NCI-H2107 (cell line): ENCODE measurements around the gene TSC22D3.

Experiments
- DNase-seq: peaks from one replicate; lab custom pipeline; 2025; lab: John Stamatoyannopoulos, UW

Gene TSC22D3

DNA sequence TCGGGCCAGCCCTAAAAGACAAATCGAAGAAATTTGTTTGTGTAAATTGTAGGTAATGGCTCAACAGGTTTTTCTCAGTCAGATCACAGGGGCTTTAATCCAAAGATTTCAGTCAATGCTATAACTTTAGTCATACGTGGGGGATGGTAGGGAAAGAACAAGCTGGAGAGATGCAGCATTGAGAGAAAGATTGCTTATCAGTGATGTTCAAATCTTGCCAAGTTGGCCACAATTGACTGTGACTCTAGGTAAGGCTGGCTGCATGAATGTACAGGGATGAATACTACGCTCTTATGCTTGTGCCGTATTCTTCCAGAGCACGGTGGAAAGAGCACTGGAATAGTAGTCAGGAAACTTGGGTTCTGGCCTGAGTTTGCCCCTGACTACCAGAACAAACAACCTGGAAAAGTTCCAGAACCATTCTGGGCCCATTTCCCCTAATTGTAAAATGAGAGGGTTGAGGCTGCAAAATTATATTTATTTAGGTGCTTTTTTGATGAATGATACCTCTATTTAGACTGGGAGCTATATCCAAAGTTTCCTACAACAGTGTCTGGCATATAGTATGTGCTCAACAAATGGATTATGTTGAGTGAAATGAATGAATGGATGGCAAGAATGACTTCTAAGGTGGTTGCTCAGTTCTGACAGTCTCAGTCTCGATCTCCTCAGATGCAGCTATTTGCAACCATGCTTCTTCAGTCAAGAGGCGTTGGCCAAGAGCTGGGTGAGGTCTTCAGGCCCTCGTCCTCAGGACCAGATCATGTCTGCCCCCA lies 44.4 kb downstream of the TSC22D3 start:
- DNase-seq = no peak

DNA sequence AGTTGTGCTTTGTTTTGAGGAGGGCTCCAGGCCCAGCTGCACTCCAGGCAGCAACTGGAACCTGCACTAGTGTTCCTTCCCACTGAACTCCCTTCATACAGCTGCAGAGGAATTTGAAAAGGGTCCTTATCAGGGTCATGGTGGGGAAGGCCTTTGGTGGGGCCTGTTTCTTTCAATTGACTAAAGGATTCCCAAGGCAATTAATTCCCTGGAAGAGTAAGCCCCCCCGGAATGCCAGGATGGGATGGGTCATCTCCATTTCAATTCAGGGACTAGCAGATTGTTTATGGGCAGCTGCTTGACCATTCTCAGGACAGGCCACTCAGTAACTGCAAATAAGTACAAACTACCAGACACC lies 45.3 kb downstream of the TSC22D3 start:
- DNase-seq = no peak

DNA sequence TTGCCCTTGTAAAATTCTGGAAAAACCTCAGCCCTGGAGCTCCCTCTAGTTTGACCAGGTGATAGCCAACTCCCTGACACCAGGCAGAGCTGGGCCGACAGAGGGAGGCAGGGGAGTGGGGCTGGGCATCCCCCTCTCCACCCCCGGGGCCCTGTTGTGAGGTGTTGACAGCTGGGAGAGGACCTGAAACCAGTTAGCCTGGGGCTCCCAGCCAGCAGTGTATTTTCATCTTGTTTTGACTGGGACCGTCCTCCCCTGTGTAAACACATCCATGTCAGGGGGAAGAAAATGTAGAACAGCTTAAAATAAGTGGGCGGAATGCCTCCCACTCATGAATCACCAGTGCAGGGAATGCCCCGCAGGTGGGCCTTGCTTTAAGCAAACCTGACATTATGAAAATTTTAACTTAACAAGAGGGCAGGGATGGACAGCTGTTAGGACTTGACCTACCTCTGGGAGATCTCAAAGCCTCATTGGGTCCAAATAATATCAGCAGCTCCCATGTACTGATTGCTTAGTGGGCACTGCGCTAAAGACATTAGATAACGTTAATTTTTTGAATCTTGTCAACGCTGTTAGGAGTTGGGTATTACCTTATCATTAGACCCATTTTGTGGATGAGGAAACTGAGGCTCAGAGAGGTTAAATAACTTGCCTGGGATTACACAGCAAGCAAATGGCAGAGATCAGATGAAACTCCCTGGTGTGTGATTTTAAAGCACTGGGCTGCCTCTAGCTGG lies 45.9 kb downstream of the TSC22D3 start:
- no peak for DNase-seq

DNA sequence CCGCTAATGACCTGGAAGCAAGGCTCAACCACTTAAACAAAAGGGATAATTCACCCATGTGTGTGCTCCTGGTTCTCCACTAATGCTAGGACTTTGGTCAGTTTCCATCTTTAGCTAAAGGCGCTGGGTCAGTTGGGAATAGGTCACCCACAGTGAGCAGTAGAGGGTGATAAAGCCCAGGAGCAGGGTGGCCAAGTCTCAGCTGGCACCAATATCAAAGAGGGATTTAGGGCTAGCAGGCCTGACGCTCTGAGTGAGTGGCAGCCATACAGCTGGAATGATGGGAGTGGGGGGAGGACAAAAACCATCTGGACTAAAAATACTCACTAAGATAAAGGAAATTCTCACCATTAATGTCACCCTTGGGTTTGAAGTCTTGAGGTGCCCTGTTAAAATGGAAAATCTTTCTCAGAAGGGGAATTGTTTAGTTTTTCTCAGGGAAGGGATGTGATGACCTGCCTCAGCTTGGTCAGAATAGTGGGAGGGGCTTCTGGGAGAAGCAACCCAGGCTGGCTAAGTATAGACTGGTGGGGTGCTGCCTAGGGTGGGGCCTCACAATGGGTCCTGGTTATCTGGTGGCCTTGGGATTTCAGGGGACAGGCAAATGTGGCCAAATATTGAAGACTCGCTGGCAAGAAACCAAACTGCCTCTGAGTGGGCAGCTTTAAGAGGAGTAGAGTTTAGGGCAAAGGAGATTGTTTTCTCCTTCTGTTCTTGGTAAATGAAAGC lies 47.1 kb downstream of the TSC22D3 start:
- DNase-seq = no peak

DNA sequence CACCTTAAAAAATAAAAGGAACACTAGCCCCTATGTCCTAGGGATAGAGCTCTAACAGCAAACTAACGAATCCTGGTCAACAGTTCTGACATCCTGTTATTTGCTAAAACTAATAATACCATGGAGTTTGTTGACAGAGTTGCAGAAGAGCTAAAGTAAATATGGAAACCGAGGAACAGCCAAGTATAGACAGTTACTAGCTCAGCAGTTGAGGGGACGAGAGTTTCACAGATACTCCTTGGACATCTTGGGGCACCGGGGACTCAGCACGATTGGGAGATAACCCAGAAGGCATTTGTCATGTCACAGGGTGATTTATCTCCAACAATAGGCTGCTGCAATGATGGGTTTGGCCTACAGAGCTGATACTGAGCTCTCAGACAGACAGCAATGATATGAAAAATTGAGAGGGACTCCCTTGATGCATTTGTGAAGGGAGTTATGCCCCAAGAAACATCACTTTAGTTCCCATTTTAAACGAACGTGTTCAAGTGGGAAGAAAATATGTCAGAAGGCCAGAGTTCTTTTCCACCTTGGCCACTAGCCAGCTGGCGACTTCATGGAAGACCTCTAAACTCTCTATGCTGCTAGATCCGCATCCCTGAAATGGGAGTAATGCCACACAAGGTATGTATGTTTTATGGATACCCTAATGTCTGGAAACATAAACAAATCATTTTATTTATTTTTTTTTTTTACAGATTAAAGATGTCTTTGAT lies 48.6 kb downstream of the TSC22D3 start:
- no peak for DNase-seq

DNA sequence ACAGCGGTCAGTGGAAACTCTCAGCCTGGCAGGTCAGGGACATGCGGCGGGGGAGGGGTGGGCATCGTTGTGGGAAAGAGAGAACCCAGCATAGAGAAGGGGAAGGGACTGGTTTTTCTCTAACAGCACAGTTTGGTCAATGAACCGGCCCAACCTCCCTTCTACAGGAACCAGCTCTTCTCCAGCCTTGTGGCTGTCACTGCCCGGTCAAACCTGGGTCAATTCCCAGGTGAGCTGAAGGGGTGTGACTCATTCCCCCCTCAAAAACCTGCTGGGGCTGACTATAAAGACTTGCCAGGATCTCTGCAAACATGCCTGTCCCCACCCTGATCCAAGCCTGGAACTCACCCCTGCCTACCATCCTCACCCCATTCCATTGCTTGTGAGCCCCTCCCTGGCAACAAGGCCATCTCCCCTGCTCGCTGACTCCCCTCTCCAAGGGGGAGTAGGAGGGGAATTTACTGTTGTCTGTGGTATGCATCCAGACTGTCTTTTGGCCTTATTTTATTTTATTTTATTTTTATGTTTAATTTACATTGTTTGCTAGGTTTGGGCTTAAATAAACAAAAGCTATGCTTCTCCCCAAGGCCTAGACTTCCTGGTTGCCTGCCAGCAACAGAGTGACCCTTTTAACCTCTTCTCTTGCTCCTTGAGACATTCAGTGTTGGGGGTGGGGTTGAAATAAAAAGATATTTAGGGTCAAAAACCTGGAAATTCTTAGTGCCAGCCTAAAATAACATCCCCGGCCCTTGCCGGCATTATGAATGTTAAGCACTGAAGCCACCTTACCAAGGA lies 49.6 kb downstream of the TSC22D3 start:
- no peak for DNase-seq

DNA sequence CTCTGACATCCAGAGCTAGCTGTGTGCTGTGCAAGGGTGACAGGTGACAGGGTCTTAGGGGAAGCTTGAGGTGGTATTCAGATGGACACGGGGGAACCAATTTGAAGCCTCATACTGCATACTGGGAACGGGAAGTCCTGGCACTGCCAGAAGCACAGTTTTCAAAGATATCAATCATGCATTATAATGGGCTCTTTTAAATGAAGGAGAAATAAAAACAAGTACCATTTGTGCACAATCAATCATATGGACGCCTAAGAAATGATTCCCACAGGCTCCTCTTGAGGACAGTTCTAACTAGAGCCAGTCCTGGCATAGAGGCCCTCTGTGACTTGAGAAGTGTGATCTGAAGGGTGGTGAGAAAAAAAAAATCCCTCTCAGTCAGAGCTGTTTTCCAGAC lies 50.9 kb downstream of the TSC22D3 start:
- no peak for DNase-seq

DNA sequence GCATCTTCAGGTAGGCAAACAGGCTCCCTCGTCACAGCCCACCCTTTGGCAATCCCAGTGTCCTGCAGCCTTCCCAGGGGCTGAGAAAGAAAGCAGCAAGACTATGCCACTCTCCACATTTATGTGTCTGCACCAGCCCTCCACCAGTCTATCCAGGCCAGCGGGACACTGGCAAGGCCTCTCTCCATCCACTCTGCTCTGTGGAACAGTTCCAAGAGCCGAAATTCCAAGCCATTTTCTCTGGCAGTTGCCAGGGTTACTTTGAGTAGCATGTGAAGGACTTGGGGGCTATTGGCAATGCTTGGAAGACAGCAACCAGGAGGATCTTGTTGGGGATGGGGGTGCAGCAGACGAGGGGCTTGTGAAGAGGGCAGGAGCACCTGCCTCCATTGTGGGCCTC lies 52.1 kb downstream of the TSC22D3 start:
- DNase-seq = no peak

DNA sequence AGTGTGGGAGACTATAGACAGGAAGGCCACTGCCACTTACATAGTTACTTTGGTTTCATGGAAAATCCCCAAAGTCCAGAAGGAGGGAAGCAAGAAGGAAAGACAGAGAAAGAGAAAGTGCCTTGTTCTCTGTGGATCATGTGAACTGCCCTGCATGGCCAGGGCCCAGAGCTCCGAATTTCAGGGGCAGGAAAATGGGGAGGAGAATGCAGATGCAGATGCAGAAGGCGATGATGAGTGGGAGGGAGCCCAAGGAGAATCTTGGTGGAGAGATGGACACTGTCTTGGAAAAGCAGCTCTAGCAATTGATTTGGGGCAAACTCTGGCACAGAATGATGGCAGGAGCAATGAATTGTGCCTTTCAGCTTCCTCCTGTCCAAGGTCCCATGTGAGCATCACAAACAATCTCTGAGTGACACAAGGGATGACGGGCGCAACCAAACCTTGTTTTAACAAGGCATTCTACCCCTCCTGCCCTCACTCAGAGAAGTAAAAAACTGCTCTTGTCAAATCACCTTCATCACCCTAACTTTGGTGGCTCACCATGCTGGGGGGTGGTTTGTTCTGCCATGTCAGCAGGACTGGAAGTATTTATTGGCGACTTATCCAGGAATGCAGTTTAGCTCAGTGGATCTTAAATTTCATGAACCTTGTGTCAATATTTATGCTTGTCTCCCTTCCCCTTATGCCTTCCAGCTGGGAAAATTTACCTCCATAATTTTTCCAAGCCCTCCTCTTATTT lies 53.5 kb downstream of the TSC22D3 start:
- no peak for DNase-seq

DNA sequence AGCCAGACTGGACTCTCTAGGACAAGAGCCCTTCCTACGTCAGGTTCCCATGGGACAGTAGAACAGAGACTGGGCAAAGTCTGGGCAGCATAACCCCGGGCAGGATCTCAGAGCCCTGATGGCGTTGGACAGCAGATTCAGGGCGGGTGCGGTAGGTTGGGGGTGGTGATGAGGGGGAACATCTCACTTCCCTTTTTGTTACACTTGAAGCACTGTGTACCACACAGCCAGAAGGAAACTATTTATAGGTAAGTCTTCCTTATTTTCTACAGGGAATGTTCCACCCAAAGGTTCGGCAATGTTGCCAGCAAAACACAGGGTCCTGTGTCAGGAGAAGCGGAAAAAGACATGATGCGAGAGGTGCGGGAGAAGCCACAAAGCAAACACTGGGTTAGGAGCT lies 54.3 kb downstream of the TSC22D3 start:
- DNase-seq = no peak

DNA sequence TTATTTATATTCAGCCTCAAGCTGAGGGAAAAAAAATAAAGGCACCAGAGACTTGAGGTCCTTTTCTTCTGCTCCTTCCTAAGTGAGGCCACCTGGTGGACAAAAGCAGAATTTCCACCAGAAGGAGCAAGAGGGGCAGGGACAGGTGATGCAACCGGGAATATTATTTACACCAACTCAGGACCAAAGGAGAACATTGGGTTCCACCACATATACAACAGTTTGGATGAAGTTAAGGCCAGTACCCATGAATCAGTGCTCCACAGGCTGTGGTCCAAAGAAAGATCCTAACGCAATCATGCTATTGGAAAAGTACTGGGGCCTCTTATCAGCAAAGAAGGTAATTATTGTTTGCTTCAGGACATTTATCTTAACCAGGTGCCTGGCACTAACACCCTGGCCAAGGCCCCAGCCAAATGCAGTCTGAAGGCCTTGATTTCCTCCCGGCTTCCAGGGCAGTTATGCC lies 57.4 kb downstream of the TSC22D3 start:
- peak; percentile 50 for DNase-seq

DNA sequence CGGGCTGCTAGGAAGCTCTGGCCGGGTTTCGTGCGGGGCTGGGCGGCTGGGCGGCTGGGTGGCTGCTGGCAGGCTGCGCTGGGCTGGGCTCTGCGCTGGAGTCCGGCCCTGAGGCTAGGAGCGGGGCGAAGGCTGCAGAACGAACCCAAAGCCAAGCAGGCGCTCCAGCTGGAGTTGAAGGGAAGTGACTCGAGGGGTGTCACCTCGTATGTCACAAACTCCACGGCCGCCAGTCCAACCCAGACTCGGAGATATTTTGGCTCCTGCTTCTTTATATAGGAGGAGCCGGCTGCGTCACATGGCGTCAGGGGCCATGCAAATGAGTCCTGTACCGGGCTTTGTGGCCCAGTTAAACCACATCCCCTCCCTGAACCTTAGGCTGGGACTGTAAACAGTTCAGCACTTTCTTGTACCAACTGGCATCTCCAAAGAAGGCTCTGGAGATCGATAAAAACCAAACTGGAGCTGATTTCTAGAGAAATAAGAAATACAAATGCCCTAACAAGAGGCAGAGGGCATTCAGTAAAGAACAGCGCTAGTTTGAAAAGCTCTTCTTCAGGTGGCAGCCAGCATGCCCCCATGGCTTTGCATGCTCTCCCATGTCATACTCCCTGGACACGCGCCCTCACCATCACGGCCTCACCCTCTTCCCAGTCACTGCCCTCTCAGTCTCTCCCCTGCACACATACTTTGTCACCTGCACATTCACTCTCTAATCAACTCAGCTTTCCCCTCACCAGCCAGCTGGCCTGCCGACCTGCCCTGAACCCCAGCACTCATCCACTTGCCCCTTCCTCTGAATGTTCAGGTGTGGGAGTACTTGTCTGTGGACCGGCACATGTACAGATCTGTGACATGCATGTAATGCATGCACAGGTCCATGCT lies 58.5 kb downstream of the TSC22D3 start:
- peak; percentile 41 for DNase-seq

DNA sequence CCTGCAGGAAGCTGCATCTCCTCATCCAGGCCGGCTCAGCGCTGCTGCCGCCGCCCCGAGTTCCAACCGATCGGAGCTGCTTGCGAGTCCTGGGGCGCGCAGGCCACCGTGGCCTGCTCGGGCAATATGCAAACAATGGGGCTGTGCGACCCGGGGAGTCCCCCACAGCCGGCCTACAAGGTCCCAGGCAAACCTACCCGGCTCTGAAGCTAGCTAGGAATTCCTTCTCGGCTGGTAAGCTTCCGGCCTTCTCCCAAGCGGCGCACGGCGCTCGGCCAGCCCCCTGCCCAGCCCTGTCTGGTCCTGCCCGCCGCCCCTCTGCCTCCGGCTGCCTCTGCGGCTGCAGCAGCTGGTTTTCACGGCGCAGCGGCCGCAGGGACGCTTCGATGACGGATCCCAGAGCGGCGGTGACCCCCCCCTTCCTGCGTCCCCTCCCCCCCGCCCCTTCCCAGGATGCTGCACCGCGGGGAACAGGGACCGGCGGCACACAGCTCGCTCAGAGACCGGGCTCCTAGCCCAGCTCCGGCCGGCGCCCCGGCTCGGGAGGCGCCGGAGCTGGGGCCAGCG lies 59.4 kb downstream of the TSC22D3 start:
- DNase-seq = no peak

DNA sequence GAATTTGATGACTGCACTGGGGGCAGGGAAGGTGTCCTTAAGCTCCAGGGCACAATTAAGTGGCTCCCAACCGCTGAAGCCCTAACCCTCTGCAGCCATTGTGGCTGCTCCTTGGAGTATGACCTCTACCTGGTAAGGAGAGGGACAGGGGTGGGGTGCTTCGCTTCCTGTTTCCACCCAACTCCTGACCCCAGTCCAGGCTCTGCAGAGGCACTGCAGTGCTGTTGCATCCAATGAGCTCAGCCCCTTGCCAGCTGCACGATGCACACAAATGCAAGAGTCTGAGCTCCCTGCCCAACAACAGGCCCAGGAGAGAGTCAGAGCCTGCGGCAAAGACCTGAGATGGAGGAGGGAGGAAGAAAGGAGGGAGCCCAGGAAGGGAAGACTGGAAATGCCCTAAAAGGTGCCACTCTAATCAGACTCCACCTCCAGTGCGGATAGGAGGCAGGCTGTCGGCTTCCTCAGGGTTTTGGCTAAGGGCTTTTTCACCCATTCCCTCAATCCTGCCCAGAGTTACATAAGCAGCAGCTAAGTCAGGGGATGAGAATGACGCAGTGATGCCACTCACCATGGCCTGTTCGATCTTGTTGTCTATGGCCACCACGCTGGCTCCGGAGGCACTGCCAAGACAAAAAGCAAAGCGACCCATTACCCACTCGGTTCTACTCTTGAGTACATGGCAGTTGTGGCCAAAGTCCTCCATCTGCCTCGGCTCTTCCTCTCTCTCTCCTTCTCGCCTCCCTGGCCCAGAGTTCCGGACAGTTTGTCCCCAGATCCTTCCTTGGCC lies 60.1 kb downstream of the TSC22D3 start:
- no peak for DNase-seq

DNA sequence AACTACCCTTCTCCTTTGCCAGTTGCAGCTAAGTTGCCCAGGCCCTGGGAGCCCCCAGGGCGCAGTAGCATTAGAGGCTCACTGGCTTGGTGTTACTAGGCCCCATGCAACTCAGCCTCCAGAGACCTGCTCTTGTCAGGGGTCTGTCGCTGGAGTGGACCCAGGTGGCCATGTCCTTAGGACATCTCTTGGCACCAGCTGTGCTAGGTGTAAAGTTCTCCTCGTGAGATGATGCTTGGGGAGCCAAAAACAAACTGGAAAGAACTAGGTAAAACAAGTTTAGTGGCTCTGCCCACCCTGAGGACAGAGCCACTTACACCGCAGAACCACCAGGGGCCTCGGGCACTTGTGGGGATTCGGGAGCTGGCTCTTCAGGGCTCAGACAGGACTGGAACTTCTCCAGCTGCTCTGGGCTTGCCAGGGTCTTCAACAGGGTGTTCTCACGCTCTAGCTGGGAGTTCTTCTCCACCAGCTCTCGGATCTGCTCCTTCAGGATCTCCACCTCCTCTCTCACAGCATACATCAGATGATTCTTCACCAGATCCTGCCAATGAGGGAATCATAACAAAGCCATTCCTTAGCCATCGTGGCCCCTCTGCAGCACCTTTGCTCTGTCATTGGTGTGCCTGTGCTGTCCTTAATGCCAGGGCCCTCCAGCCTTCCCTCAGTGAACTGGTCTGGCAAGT lies 61.2 kb downstream of the TSC22D3 start:
- DNase-seq = no peak

DNA sequence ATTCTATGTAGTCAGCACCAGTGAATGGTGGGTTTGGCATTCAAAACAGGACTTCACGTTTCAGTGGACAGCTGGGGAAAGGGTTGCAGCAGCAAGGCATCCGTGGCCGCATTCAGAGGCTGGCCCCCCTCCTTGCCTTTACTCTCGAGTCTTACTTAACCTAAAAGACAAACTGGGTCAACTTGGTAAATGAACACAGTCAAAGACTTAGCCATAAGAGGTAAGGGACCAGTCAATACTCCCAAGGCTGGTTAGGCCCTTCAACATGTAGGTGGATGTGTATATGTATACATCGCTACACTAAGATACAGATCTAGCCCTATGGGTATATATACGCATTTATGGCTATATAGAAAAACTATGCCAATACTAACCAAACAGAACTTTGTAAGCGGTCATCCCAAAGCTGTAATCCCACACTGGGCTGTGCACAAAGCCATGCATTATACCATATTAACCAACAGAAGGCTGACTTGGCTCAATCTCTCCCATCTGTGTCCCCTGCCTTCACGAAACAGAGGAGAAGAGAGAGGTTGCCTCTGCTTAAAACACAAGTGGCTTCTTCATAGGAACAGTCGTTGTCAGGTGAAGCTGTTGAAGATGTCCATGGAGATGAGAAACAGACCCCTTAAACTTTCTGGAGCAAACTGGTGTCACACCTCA lies 61.9 kb downstream of the TSC22D3 start:
- DNase-seq = no peak

DNA sequence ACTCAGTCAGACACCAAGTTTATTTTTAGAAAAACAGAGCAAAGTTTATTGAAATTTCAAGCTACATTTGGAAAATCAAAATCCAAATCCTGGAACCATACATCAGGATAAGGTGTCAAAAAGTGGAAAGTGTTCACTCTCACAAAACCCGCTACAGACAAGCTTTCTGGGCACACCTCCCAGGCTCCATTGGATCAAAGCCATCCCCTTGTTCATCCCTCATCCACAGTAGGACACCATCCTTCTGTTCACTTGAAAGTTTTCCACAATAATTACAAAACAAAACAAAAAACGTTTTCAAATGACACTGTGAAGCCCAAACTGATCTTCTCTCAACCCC lies 62.4 kb downstream of the TSC22D3 start:
- DNase-seq = no peak
